HepG2 (cell line): ENCODE data around the gene LCLAT1. TPM values are rescaled to one million over a fixed set of nuclear protein-coding genes. Genes with fewer than 3 reads are reported as not detected.

Experiments
- HIVEP1 ChIP-seq: sonication (generic); formaldehyde crosslinking; IDR thresholded peaks from 2 replicates; pipeline ENCODE4 v1.4.0; 2020; ENCODE audit warnings: mild to moderate bottlenecking, missing genetic modification reagents
- MAFG ChIP-seq: sonication (generic); formaldehyde crosslinking; IDR thresholded peaks from 2 replicates; pipeline ENCODE4 v1.5.1; 2020; ENCODE audit warnings: mild to moderate bottlenecking, missing genetic modification reagents
- SETDB1 ChIP-seq: sonication (generic); formaldehyde crosslinking; IDR thresholded peaks from 2 replicates; pipeline ENCODE4 v1.5.1; 2020; ENCODE audit warnings: missing genetic modification reagents, mild to moderate bottlenecking, borderline replicate concordance
- SIX1 ChIP-seq: sonication (generic); formaldehyde crosslinking; IDR thresholded peaks from 2 replicates; pipeline ENCODE4 v1.4.0; 2020; ENCODE audit warnings: missing genetic modification reagents, borderline replicate concordance
- ZFP36L1 ChIP-seq: sonication (generic); formaldehyde crosslinking; IDR thresholded peaks from 2 replicates; pipeline ENCODE4 v1.8.0; 2022; ENCODE audit warnings: mild to moderate bottlenecking, missing genetic modification reagents, moderate library complexity
- ZNF451 ChIP-seq: sonication (generic); formaldehyde crosslinking; IDR thresholded peaks from 2 replicates; pipeline ENCODE4 v1.5.0; 2020; ENCODE audit warnings: mild to moderate bottlenecking, missing genetic modification reagents
- ZNF607 ChIP-seq: sonication (generic); formaldehyde crosslinking; IDR thresholded peaks from 2 replicates; pipeline ENCODE4 v1.5.1; 2020; ENCODE audit warnings: missing genetic modification reagents, mild to moderate bottlenecking, borderline replicate concordance
- polyA plus RNA-seq, 8 experiments: library from polyadenylated mRNA; depleted of rRNA in 3 of 8; stranded (reverse) in 7 of 8; unstranded in 1 of 8; fragments of >200 nt; fragmentation: Illumina TruSeq in 4 of 8; extraction: Trizol in 4 of 8; gene quantifications; 2 replicates each; pipeline versions ENCODE4 v1.2.1 to v1.2.3, GENCODE V29; 2011 to 2016; ENCODE audit warnings: low read depth in 4 of 8, missing spikeins in 1 of 8, mixed read lengths in 1 of 8; ENCODE audit not compliant: insufficient read depth in 1 of 8
- total RNA-seq, 5 experiments: library from RNA; depleted of rRNA; stranded (reverse); fragments of >200 nt; fragmentation: Illumina TruSeq; extraction: Trizol; gene quantifications; 2 replicates each; pipeline ENCODE4 v1.2.3, GENCODE V29; 2016; ENCODE audit warnings: low read depth in 1 of 5
- TF ChIP-seq, protein P1 (sequence below): sonication (generic); formaldehyde crosslinking; IDR thresholded peaks from 2 replicates; pipeline ENCODE4 v1.4.0; 2020; ENCODE audit warnings: low read depth, missing genetic modification reagents
- TF ChIP-seq, protein P2 (sequence below): sonication (generic); formaldehyde crosslinking; IDR thresholded peaks from 2 replicates; pipeline ENCODE4 v1.8.0; 2022; ENCODE audit warnings: missing genetic modification reagents, mild to moderate bottlenecking, moderate library complexity, borderline replicate concordance

The LCLAT1 gene
- total and polyA plus RNA-seq, 2 of the 13 experiments (the other 11 are each of a cell fraction or from before 2014, with no cell fraction given): 18.0 to 28.0 TPM

GRCh38 chr2:30482011-30482410 lies 35.0 kb downstream of the LCLAT1 start (continued):
- TF ChIP-seq, protein P1, sequence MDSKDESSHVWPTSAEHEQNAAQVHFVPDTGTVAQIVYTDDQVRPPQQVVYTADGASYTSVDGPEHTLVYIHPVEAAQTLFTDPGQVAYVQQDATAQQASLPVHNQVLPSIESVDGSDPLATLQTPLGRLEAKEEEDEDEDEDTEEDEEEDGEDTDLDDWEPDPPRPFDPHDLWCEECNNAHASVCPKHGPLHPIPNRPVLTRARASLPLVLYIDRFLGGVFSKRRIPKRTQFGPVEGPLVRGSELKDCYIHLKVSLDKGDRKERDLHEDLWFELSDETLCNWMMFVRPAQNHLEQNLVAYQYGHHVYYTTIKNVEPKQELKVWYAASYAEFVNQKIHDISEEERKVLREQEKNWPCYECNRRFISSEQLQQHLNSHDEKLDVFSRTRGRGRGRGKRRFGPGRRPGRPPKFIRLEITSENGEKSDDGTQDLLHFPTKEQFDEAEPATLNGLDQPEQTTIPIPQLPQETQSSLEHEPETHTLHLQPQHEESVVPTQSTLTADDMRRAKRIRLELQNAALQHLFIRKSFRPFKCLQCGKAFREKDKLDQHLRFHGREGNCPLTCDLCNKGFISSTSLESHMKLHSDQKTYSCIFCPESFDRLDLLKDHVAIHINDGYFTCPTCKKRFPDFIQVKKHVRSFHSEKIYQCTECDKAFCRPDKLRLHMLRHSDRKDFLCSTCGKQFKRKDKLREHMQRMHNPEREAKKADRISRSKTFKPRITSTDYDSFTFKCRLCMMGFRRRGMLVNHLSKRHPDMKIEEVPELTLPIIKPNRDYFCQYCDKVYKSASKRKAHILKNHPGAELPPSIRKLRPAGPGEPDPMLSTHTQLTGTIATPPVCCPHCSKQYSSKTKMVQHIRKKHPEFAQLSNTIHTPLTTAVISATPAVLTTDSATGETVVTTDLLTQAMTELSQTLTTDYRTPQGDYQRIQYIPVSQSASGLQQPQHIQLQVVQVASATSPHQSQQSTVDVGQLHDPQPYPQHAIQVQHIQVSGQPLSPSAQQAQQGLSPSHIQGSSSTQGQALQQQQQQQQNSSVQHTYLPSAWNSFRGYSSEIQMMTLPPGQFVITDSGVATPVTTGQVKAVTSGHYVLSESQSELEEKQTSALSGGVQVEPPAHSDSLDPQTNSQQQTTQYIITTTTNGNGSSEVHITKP: no peak
- no peak for TF ChIP-seq ZNF451
- no peak for TF ChIP-seq SETDB1 (CRISPR knock-in tag)
- TF ChIP-seq ZFP36L1 (CRISPR knock-in tag): no peak
- no peak for TF ChIP-seq HIVEP1 (CRISPR knock-in tag)
- TF ChIP-seq MAFG: no peak
- TF ChIP-seq, protein P2, sequence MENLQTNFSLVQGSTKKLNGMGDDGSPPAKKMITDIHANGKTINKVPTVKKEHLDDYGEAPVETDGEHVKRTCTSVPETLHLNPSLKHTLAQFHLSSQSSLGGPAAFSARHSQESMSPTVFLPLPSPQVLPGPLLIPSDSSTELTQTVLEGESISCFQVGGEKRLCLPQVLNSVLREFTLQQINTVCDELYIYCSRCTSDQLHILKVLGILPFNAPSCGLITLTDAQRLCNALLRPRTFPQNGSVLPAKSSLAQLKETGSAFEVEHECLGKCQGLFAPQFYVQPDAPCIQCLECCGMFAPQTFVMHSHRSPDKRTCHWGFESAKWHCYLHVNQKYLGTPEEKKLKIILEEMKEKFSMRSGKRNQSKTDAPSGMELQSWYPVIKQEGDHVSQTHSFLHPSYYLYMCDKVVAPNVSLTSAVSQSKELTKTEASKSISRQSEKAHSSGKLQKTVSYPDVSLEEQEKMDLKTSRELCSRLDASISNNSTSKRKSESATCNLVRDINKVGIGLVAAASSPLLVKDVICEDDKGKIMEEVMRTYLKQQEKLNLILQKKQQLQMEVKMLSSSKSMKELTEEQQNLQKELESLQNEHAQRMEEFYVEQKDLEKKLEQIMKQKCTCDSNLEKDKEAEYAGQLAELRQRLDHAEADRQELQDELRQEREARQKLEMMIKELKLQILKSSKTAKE (CRISPR knock-in tag): no peak
- TF ChIP-seq SIX1 (CRISPR knock-in tag): no peak
- no peak for TF ChIP-seq ZNF607 (CRISPR knock-in tag)
- TF ChIP-seq, all 625 proteins: peak for 0
